H9 (cell line): ENCODE results near the gene ASCL1. TPM values are rescaled to one million over a fixed set of nuclear protein-coding genes. Genes with fewer than 3 reads are reported as not detected.

Source experiments
- DNase-seq: peaks from one replicate; pipeline ENCODE4 v3.0.0-alpha.2; 2017
- H2AFZ ChIP-seq: one replicate; pipeline ENCODE4 v1.6.1; 2013; ENCODE audit warnings: mild to moderate bottlenecking, low read length, control low read depth, moderate library complexity
- H2AK5ac ChIP-seq: 2 replicates; pipeline ENCODE4 v1.6.1; 2013; ENCODE audit warnings: low read length, control low read depth, mixed read lengths; ENCODE audit not compliant: insufficient read length
- H2BK120ac ChIP-seq: one replicate; pipeline ENCODE4 v1.6.1; 2013; ENCODE audit warnings: low read depth, mild to moderate bottlenecking, low read length, control low read depth, inconsistent platforms; ENCODE audit not compliant: poor library complexity, severe bottlenecking
- H2BK12ac ChIP-seq: 2 replicates; pipeline ENCODE4 v1.6.1; 2013; ENCODE audit warnings: low read length, control low read depth, mixed read lengths, low read depth; ENCODE audit not compliant: insufficient read length
- H2BK15ac ChIP-seq: 2 replicates; pipeline ENCODE4 v1.6.1; 2013; ENCODE audit warnings: low read depth, low read length, control low read depth
- H2BK20ac ChIP-seq: one replicate; pipeline ENCODE4 v1.6.1; 2013; ENCODE audit warnings: low read depth, mild to moderate bottlenecking, low read length, control low read depth, inconsistent platforms; ENCODE audit not compliant: poor library complexity, severe bottlenecking
- H2BK5ac ChIP-seq: 2 replicates; pipeline ENCODE4 v1.6.1; 2013; ENCODE audit warnings: low read length, control low read depth, mixed read lengths; ENCODE audit not compliant: insufficient read length
- H3K14ac ChIP-seq: 2 replicates; pipeline ENCODE4 v1.6.1; 2013; ENCODE audit warnings: low read length, control low read depth; ENCODE audit not compliant: insufficient read depth
- H3K18ac ChIP-seq: 2 replicates; pipeline ENCODE4 v1.6.1; 2013; ENCODE audit warnings: low read depth, mild to moderate bottlenecking, mixed read lengths, low read length, control low read depth; ENCODE audit not compliant: insufficient read length
- H3K23ac ChIP-seq: 2 replicates; pipeline ENCODE4 v1.6.1; 2013; ENCODE audit warnings: low read length, control low read depth, mixed read lengths, low read depth; ENCODE audit not compliant: insufficient read length
- H3K23me2 ChIP-seq: 2 replicates; pipeline ENCODE4 v1.6.1; 2013; ENCODE audit warnings: low read depth, mild to moderate bottlenecking, mixed read lengths, low read length, control low read depth; ENCODE audit not compliant: insufficient read length, poor library complexity, severe bottlenecking
- H3K27ac ChIP-seq: 2 replicates; pipeline ENCODE4 v1.5.1; 2013; ENCODE audit warnings: low read length, control low read depth, mixed read lengths, low read depth; ENCODE audit not compliant: insufficient read length
- H3K27me3 ChIP-seq: 2 replicates; pipeline ENCODE4 v1.6.1; 2013; ENCODE audit warnings: low read length, control low read depth, inconsistent platforms; ENCODE audit not compliant: insufficient read depth
- H3K4ac ChIP-seq: 2 replicates; pipeline ENCODE4 v1.6.1; 2013; ENCODE audit warnings: low read depth, mild to moderate bottlenecking, control low read depth, inconsistent platforms, low read length, moderate library complexity
- H3K4me1 ChIP-seq: 2 replicates; pipeline ENCODE4 v1.6.1; 2013; ENCODE audit warnings: low read length, control low read depth, inconsistent platforms; ENCODE audit not compliant: insufficient read depth
- H3K4me2 ChIP-seq: 2 replicates; pipeline ENCODE4 v1.6.1; 2013; ENCODE audit warnings: low read length, control low read depth, mixed read lengths; ENCODE audit not compliant: insufficient read length, insufficient read depth
- H3K56ac ChIP-seq: 2 replicates; pipeline ENCODE4 v1.6.1; 2013; ENCODE audit warnings: low read depth, mild to moderate bottlenecking, mixed read lengths, low read length, control low read depth; ENCODE audit not compliant: insufficient read length
- H3K79me1 ChIP-seq: 2 replicates; pipeline ENCODE4 v1.6.1; 2013; ENCODE audit warnings: low read depth, mild to moderate bottlenecking, moderate library complexity, low read length, control low read depth, inconsistent platforms; ENCODE audit not compliant: insufficient read depth, poor library complexity, severe bottlenecking
- H3K79me2 ChIP-seq: 2 replicates; pipeline ENCODE4 v1.6.1; 2013; ENCODE audit warnings: low read length, control low read depth, inconsistent platforms; ENCODE audit not compliant: insufficient read depth
- H3K9ac ChIP-seq: 2 replicates; pipeline ENCODE4 v1.6.1; 2013; ENCODE audit warnings: low read length, control low read depth, mixed read lengths; ENCODE audit not compliant: insufficient read length; ENCODE audit errors: extremely low read depth
- H3K9me3 ChIP-seq: one replicate; pipeline ENCODE4 v1.6.1; 2013; ENCODE audit warnings: low read depth, low read length, inconsistent platforms; ENCODE audit not compliant: control insufficient read depth
- H3T11ph ChIP-seq: one replicate; pipeline ENCODE4 v1.6.1; 2013; ENCODE audit warnings: mild to moderate bottlenecking, low read length, control low read depth, inconsistent platforms
- H4K20me1 ChIP-seq: one replicate; pipeline ENCODE4 v1.6.1; 2013; ENCODE audit not compliant: control insufficient read depth, insufficient read length, insufficient read depth
- H4K5ac ChIP-seq: 2 replicates; pipeline ENCODE4 v1.6.1; 2013; ENCODE audit warnings: low read depth, mild to moderate bottlenecking, mixed read lengths, low read length, control low read depth; ENCODE audit not compliant: insufficient read length
- H4K8ac ChIP-seq: replicated peaks from 2 replicates; pipeline ENCODE4 v1.6.1; 2013; ENCODE audit warnings: low read length, control low read depth, mixed read lengths, low read depth; ENCODE audit not compliant: insufficient read length
- H4K91ac ChIP-seq: 2 replicates; pipeline ENCODE4 v1.6.1; 2013; ENCODE audit warnings: low read depth, mild to moderate bottlenecking, moderate library complexity, mixed read lengths, low read length, control low read depth; ENCODE audit not compliant: insufficient read length
- H3K27ac Mint-ChIP-seq, 3 experiments: 2 replicates in 2 of 3; 3 replicates in 1 of 3; pipeline ENCODE4 v1.8.0; 2020 to 2021; ENCODE audit warnings: mixed read lengths in 3 of 3, mild to moderate bottlenecking in 1 of 3, moderate library complexity in 1 of 3
- H3K27me3 Mint-ChIP-seq: 2 replicates; pipeline ENCODE4 v1.8.0; 2021; ENCODE audit warnings: low read depth, mild to moderate bottlenecking, moderate library complexity, mixed read lengths
- H3K36me3 Mint-ChIP-seq, 3 experiments: 2 replicates in 2 of 3; 3 replicates in 1 of 3; pipeline ENCODE4 v1.8.0; 2020 to 2021; ENCODE audit warnings: low read depth in 3 of 3, mixed read lengths in 3 of 3; ENCODE audit not compliant: insufficient read depth in 1 of 3
- H3K4me1 Mint-ChIP-seq, 2 experiments: 2 replicates each; pipeline ENCODE4 v1.8.0; 2020; ENCODE audit warnings: mixed read lengths in 2 of 2
- H3K4me3 Mint-ChIP-seq, 2 experiments: 2 replicates in 1 of 2; 3 replicates in 1 of 2; pipeline ENCODE4 v1.8.0; 2020 to 2021; ENCODE audit warnings: mild to moderate bottlenecking in 2 of 2, mixed read lengths in 2 of 2, moderate library complexity in 1 of 2
- H3K9me3 Mint-ChIP-seq, 2 experiments: 2 replicates in 1 of 2; 3 replicates in 1 of 2; pipeline ENCODE4 v1.8.0; 2020; ENCODE audit warnings: mild to moderate bottlenecking in 2 of 2, mixed read lengths in 2 of 2, moderate library complexity in 1 of 2
- CTCF ChIP-seq: fragments of 200-600 bp; sonication (generic); conservative IDR thresholded peaks from 3 replicates; pipeline ENCODE4 v1.8.0; 2021; ENCODE audit warnings: antibody characterized with exemption, mild to moderate bottlenecking
- WGBS: extraction: QIAGEN DNeasy Blood & Tissue Kit; methylation state at CpG from one replicate; pipeline ENCODE4 v1.1.7; 2013; ENCODE audit warnings: missing lambda C conversion rate, low lambda C conversion rate, mixed read lengths; ENCODE audit not compliant: insufficient read length; ENCODE audit errors: extremely low coverage; 5-methylcytosine and 5-hydroxymethylcytosine counted together
- total RNA-seq: library from RNA; stranded (reverse); gene quantifications from 2 replicates; pipeline ENCODE4 v1.2.1, GENCODE V29; 2021

ASCL1 gene
- total RNA-seq, 1 experiment from 2014 or later: not detected

- Mint-ChIP-seq H3K4me1 (peaks cover 27 to 57% of the 10 kb centered on the region in 2 experiments), H3K4me3 (peak overlapping the region in 1 of 2 experiments; percentile 92; a peak in 3 of 5 replicates), H3K27me3 (peaks cover 99% of the 10 kb centered on the region), H3K27ac (no peak overlapping the region), H3K9me3 (peaks cover 0 to 3% of the 10 kb centered on the region in 2 experiments; a peak in 3 of 5 replicates), H3K36me3 (no peaks in the 10 kb centered on the region; a peak in 2 of 7 replicates)
- H2BK120ac ChIP-seq: no peak overlapping the region
- no peak for TF ChIP-seq CTCF
- H2AFZ ChIP-seq: no peak overlapping the region
- no peaks in the 10 kb centered on the region for H4K20me1 ChIP-seq
- no peak overlapping the region for H3T11ph ChIP-seq
- no peaks in the 10 kb centered on the region for H3K79me1 ChIP-seq
- no peak overlapping the region for H2BK5ac ChIP-seq
- peak overlapping the region; percentile 56 for H3K4me2 ChIP-seq
- no peak overlapping the region for H4K8ac ChIP-seq
- no peaks in the 10 kb centered on the region for H3K4me1 ChIP-seq
- no peak overlapping the region for H3K56ac ChIP-seq
- peaks cover 17% of the 10 kb centered on the region for H3K23me2 ChIP-seq
- no peak overlapping the region for H2BK20ac ChIP-seq
- no peak overlapping the region for H2BK15ac ChIP-seq
- H3K9me3 ChIP-seq: no peaks in the 10 kb centered on the region
- H3K18ac ChIP-seq: no peak overlapping the region
- no peak overlapping the region for H4K91ac ChIP-seq
- H2BK12ac ChIP-seq: no peak overlapping the region
- peaks cover 88% of the 10 kb centered on the region for H3K27me3 ChIP-seq
- no peaks in the 10 kb centered on the region for H3K79me2 ChIP-seq
- H4K5ac ChIP-seq: no peak overlapping the region
- H3K4ac ChIP-seq: no peak overlapping the region
- no peak overlapping the region for H3K27ac ChIP-seq
- no peak overlapping the region for H2AK5ac ChIP-seq
- H3K14ac ChIP-seq: no peak overlapping the region
- WGBS: no CpG with 5 or more reads among the region's 50 CpGs
- DNase-seq: peak; percentile 66
- H3K9ac ChIP-seq: no peak overlapping the region
- H3K23ac ChIP-seq: no peak overlapping the region
Measured at GRCh38 chr12:102955926-102956737, 1.3 kb upstream of the ASCL1 start.
